Activated CD8-positive, alpha-beta T cell treated with anti-CD3 and anti-CD28 coated beads for 36 hours (primary cell): ENCODE results near the gene NUP188. TPM values are rescaled to one million over a fixed set of nuclear protein-coding genes. Genes with fewer than 3 reads are reported as not detected.

Source experiments
- ATAC-seq: fragments of 200-7000 bp; cut with Tn5 transposase; one replicate; pipeline ENCODE4 v1.10.0; 2021; ENCODE audit warnings: mild to moderate bottlenecking, moderate library complexity
- CTCF ChIA-PET: fragments of 350-600 bp; sonication (Branson Sonifier 250); formaldehyde crosslinking; loops from one replicate; lab custom pipeline; 2021; ENCODE audit warnings: antibody characterized with exemption; lab: Charles Lee
- POLR2A ChIA-PET: fragments of 350-600 bp; sonication (Branson Sonifier 250); formaldehyde crosslinking; loops from one replicate; lab custom pipeline; 2021; ENCODE audit warnings: antibody characterized with exemption; lab: Charles Lee
- DNase-seq: peaks from one replicate; pipeline ENCODE4 v3.0.0-alpha.2; 2020
- H3K27ac Mint-ChIP-seq: one replicate; pipeline ENCODE4 v1.8.0; 2021; ENCODE audit warnings: mild to moderate bottlenecking, mixed read lengths
- H3K27me3 Mint-ChIP-seq: one replicate; pipeline ENCODE4 v1.8.0; 2021; ENCODE audit warnings: mixed read lengths
- H3K36me3 Mint-ChIP-seq: one replicate; pipeline ENCODE4 v1.8.0; 2021; ENCODE audit warnings: low read depth, mixed read lengths
- H3K4me1 Mint-ChIP-seq: one replicate; pipeline ENCODE4 v1.8.0; 2021; ENCODE audit warnings: low read depth, mixed read lengths
- H3K4me3 Mint-ChIP-seq: one replicate; pipeline ENCODE4 v1.8.0; 2021; ENCODE audit warnings: mild to moderate bottlenecking, moderate library complexity, mixed read lengths
- H3K9me3 Mint-ChIP-seq: one replicate; pipeline ENCODE4 v1.8.0; 2021; ENCODE audit warnings: mixed read lengths
- intact Hi-C: fragments of 100-400 bp; cut with micrococcal nuclease; formaldehyde crosslinking; loops from one replicate; pipeline ENCODE4 v1.10.0; 2022
- total RNA-seq, 2 experiments: library from RNA; stranded (reverse); gene quantifications; one replicate each; pipeline ENCODE4 v1.2.3, GENCODE V29; 2021
- TF ChIP-seq, protein P1 (sequence below): fragments of 200-600 bp; IDR thresholded peaks from one replicate; pipeline ENCODE4 v1.8.0; 2022; ENCODE audit warnings: antibody characterized with exemption, mild to moderate bottlenecking

The NUP188 gene
- total RNA-seq, 2 experiments from 2014 or later = 96.2 to 110 TPM

DNA sequence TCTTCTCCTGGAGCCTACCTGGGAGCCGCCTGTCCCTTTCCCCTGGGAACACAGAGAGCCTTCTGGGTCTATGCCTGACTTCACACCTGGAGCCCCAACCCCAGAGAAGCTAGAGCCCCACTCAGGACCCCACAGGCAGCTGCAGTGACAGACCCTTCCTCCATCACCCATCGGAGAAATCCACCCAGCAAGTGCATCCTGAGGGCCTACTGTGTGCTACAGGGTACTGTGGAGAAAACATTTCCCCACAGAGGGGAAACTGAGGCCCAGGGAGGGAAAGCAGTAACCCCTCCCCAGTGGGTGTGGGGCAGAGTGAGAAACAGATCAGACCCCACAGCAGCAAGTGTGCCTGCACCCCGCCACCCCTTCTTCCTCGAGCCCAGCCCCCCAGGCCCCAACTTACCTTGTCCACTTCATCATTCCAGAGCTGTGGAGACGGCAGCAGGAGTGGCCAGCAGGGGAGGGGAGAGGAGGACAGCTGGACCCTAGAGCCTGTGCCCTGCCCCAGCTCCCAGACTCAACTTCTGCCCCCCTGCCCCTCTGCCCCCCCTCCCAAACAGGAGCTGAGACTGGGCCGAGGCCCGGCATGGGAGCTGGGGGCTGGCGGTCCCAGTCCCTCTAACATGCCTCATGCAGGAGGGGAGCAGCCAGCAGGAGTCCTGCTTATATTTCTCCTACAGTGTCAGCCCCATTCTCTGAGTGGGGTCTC lies 62.9 kb downstream of the NUP188 start:
- peaks cover 17% of the 10 kb centered on the region for H3K36me3 Mint-ChIP-seq

GRCh38 chr9:129011170-129011569 lies 63.7 kb downstream of the NUP188 start:
- no peak overlapping the region for H3K27ac Mint-ChIP-seq
- ChIA-PET CTCF (no interaction called here), POLR2A (interaction anchor here (1.2 kb wide), 1 partner anchor 15 kb away, joined by 3 read pairs; no protein-coding TSS in a partner anchor)
- peaks cover 16% of the 10 kb centered on the region for H3K36me3 Mint-ChIP-seq
- intact Hi-C loops = no loop called here
- H3K4me3 Mint-ChIP-seq = no peak overlapping the region
- H3K27me3 Mint-ChIP-seq = no peaks in the 10 kb centered on the region
- TF ChIP-seq, protein P1, sequence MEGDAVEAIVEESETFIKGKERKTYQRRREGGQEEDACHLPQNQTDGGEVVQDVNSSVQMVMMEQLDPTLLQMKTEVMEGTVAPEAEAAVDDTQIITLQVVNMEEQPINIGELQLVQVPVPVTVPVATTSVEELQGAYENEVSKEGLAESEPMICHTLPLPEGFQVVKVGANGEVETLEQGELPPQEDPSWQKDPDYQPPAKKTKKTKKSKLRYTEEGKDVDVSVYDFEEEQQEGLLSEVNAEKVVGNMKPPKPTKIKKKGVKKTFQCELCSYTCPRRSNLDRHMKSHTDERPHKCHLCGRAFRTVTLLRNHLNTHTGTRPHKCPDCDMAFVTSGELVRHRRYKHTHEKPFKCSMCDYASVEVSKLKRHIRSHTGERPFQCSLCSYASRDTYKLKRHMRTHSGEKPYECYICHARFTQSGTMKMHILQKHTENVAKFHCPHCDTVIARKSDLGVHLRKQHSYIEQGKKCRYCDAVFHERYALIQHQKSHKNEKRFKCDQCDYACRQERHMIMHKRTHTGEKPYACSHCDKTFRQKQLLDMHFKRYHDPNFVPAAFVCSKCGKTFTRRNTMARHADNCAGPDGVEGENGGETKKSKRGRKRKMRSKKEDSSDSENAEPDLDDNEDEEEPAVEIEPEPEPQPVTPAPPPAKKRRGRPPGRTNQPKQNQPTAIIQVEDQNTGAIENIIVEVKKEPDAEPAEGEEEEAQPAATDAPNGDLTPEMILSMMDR = no peak
- no peaks in the 10 kb centered on the region for H3K4me1 Mint-ChIP-seq
- ATAC-seq (no peak), DNase-seq (no peak)
- no peaks in the 10 kb centered on the region for H3K9me3 Mint-ChIP-seq

More for the DNA sequence above, 62.9 kb downstream of the NUP188 start:
- Mint-ChIP-seq H3K4me3 (no peak overlapping the region), H3K4me1 (no peaks in the 10 kb centered on the region), H3K9me3 (no peaks in the 10 kb centered on the region), H3K27ac (no peak overlapping the region), H3K27me3 (no peaks in the 10 kb centered on the region)
- ATAC-seq (no peak), DNase-seq (no peak)
- ChIA-PET POLR2A (interaction anchor here (0.8 to 1.2 kb wide), 2 partner anchors 15 to 41 kb away, joined by 3 read pairs; no protein-coding TSS in a partner anchor), CTCF (no interaction called here)
- TF ChIP-seq, protein P1 = no peak
- intact Hi-C loops = no loop called here

GRCh38 chr9:129011761-129012181 lies 64.3 kb downstream of the NUP188 start:
- Mint-ChIP-seq H3K27ac (no peak overlapping the region), H3K36me3 (peaks cover 16% of the 10 kb centered on the region), H3K4me1 (no peaks in the 10 kb centered on the region), H3K27me3 (no peaks in the 10 kb centered on the region), H3K4me3 (no peak overlapping the region), H3K9me3 (no peaks in the 10 kb centered on the region)
- ChIA-PET CTCF (no interaction called here), POLR2A (interaction anchor here (0.7 kb wide), 1 partner anchor 15 kb away, joined by 3 read pairs; no protein-coding TSS in a partner anchor)
- ATAC-seq (no peak), DNase-seq (no peak)
- intact Hi-C loops = no loop called here
- TF ChIP-seq, protein P1 = no peak

DNA sequence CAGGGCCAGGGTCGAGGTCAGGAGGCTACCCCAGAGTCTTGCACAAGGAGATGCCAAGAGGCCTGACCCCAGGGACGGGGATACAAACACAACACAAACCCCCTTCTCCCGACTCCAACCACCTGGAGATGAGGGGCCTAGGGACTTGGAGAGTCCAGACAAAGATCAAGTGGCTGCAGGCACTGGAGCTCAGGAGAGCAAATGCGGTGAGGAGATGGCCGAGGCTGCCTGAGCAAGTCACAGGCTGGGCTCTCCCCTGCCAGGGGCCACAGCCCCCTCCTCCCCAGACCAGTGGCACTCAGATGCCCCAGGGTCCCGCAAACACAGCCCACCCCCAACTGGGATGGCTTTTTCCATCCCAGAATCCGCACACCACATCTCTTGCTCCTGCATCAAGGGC lies 64.8 kb downstream of the NUP188 start:
- H3K27me3 Mint-ChIP-seq = no peaks in the 10 kb centered on the region
- TF ChIP-seq, protein P1 = no peak
- POLR2A ChIA-PET = interaction anchor here (0.7 kb wide), 1 partner anchor 15 kb away, joined by 3 read pairs; no protein-coding TSS in a partner anchor
- intact Hi-C loops = no loop called here
- H3K36me3 Mint-ChIP-seq = peaks cover 16% of the 10 kb centered on the region
- DNase-seq (no peak), ATAC-seq (no peak)
- H3K27ac Mint-ChIP-seq = no peak overlapping the region
- CTCF ChIA-PET = no interaction called here
- no peaks in the 10 kb centered on the region for H3K4me1 Mint-ChIP-seq
- no peak overlapping the region for H3K4me3 Mint-ChIP-seq
- H3K9me3 Mint-ChIP-seq = no peaks in the 10 kb centered on the region

DNA sequence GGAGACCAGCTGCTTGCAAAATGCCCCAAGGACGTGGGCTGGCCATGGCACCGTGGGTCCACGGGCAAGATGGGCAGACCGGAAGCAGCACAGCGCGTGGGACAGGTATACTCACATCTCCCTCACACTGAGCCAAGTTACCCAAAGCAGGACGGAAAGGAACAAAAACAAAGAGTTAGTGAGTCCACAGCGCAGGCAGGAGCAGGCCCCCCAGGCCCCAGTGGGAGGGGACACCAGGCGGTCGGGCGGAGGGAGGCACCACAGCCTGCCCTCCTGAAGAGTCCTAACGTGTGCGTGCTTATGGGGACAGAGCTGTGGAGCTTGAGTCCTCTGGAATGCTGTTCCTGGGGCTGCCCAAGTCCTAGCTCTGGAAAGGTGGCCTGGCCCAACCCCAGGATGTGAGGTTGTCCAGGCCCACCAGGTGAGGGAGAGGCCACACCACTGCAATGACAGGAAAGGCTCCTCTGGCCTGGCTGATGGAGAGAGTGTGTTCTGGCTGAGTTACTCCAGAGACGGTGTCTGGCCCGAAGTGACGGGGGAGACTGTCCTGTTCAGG lies 65.5 kb downstream of the NUP188 start:
- Mint-ChIP-seq H3K4me1 (no peaks in the 10 kb centered on the region), H3K27me3 (no peaks in the 10 kb centered on the region), H3K27ac (no peak overlapping the region), H3K36me3 (peaks cover 13% of the 10 kb centered on the region), H3K9me3 (no peaks in the 10 kb centered on the region), H3K4me3 (no peak overlapping the region)
- no peak for ATAC-seq
- ChIA-PET CTCF (no interaction called here), POLR2A (no interaction called here)
- no peak for DNase-seq
- intact Hi-C loops = no loop called here
- TF ChIP-seq, protein P1 = no peak
